H9 (cell line): ENCODE measurements around the gene LARP4B. TPM values are rescaled to one million over a fixed set of nuclear protein-coding genes. Genes with fewer than 3 reads are reported as not detected.

Experiments used
- DNase-seq: peaks from one replicate; pipeline ENCODE4 v3.0.0-alpha.2; 2017
- H2AFZ ChIP-seq: one replicate; pipeline ENCODE4 v1.6.1; 2013; ENCODE audit warnings: mild to moderate bottlenecking, low read length, control low read depth, moderate library complexity
- H2AK5ac ChIP-seq: 2 replicates; pipeline ENCODE4 v1.6.1; 2013; ENCODE audit warnings: low read length, control low read depth, mixed read lengths; ENCODE audit not compliant: insufficient read length
- H2BK120ac ChIP-seq: one replicate; pipeline ENCODE4 v1.6.1; 2013; ENCODE audit warnings: low read depth, mild to moderate bottlenecking, low read length, control low read depth, inconsistent platforms; ENCODE audit not compliant: poor library complexity, severe bottlenecking
- H2BK12ac ChIP-seq: 2 replicates; pipeline ENCODE4 v1.6.1; 2013; ENCODE audit warnings: low read length, control low read depth, mixed read lengths, low read depth; ENCODE audit not compliant: insufficient read length
- H2BK15ac ChIP-seq: 2 replicates; pipeline ENCODE4 v1.6.1; 2013; ENCODE audit warnings: low read depth, low read length, control low read depth
- H2BK20ac ChIP-seq: one replicate; pipeline ENCODE4 v1.6.1; 2013; ENCODE audit warnings: low read depth, mild to moderate bottlenecking, low read length, control low read depth, inconsistent platforms; ENCODE audit not compliant: poor library complexity, severe bottlenecking
- H2BK5ac ChIP-seq: 2 replicates; pipeline ENCODE4 v1.6.1; 2013; ENCODE audit warnings: low read length, control low read depth, mixed read lengths; ENCODE audit not compliant: insufficient read length
- H3K14ac ChIP-seq: 2 replicates; pipeline ENCODE4 v1.6.1; 2013; ENCODE audit warnings: low read length, control low read depth; ENCODE audit not compliant: insufficient read depth
- H3K18ac ChIP-seq: 2 replicates; pipeline ENCODE4 v1.6.1; 2013; ENCODE audit warnings: low read depth, mild to moderate bottlenecking, mixed read lengths, low read length, control low read depth; ENCODE audit not compliant: insufficient read length
- H3K23ac ChIP-seq: 2 replicates; pipeline ENCODE4 v1.6.1; 2013; ENCODE audit warnings: low read length, control low read depth, mixed read lengths, low read depth; ENCODE audit not compliant: insufficient read length
- H3K23me2 ChIP-seq: 2 replicates; pipeline ENCODE4 v1.6.1; 2013; ENCODE audit warnings: low read depth, mild to moderate bottlenecking, mixed read lengths, low read length, control low read depth; ENCODE audit not compliant: insufficient read length, poor library complexity, severe bottlenecking
- H3K27ac ChIP-seq: 2 replicates; pipeline ENCODE4 v1.5.1; 2013; ENCODE audit warnings: low read length, control low read depth, mixed read lengths, low read depth; ENCODE audit not compliant: insufficient read length
- H3K27me3 ChIP-seq: 2 replicates; pipeline ENCODE4 v1.6.1; 2013; ENCODE audit warnings: low read length, control low read depth, inconsistent platforms; ENCODE audit not compliant: insufficient read depth
- H3K4ac ChIP-seq: 2 replicates; pipeline ENCODE4 v1.6.1; 2013; ENCODE audit warnings: low read depth, mild to moderate bottlenecking, control low read depth, inconsistent platforms, low read length, moderate library complexity
- H3K4me1 ChIP-seq: 2 replicates; pipeline ENCODE4 v1.6.1; 2013; ENCODE audit warnings: low read length, control low read depth, inconsistent platforms; ENCODE audit not compliant: insufficient read depth
- H3K4me2 ChIP-seq: 2 replicates; pipeline ENCODE4 v1.6.1; 2013; ENCODE audit warnings: low read length, control low read depth, mixed read lengths; ENCODE audit not compliant: insufficient read length, insufficient read depth
- H3K56ac ChIP-seq: 2 replicates; pipeline ENCODE4 v1.6.1; 2013; ENCODE audit warnings: low read depth, mild to moderate bottlenecking, mixed read lengths, low read length, control low read depth; ENCODE audit not compliant: insufficient read length
- H3K79me1 ChIP-seq: 2 replicates; pipeline ENCODE4 v1.6.1; 2013; ENCODE audit warnings: low read depth, mild to moderate bottlenecking, moderate library complexity, low read length, control low read depth, inconsistent platforms; ENCODE audit not compliant: insufficient read depth, poor library complexity, severe bottlenecking
- H3K79me2 ChIP-seq: 2 replicates; pipeline ENCODE4 v1.6.1; 2013; ENCODE audit warnings: low read length, control low read depth, inconsistent platforms; ENCODE audit not compliant: insufficient read depth
- H3K9ac ChIP-seq: 2 replicates; pipeline ENCODE4 v1.6.1; 2013; ENCODE audit warnings: low read length, control low read depth, mixed read lengths; ENCODE audit not compliant: insufficient read length; ENCODE audit errors: extremely low read depth
- H3K9me3 ChIP-seq: one replicate; pipeline ENCODE4 v1.6.1; 2013; ENCODE audit warnings: low read depth, low read length, inconsistent platforms; ENCODE audit not compliant: control insufficient read depth
- H3T11ph ChIP-seq: one replicate; pipeline ENCODE4 v1.6.1; 2013; ENCODE audit warnings: mild to moderate bottlenecking, low read length, control low read depth, inconsistent platforms
- H4K20me1 ChIP-seq: one replicate; pipeline ENCODE4 v1.6.1; 2013; ENCODE audit not compliant: control insufficient read depth, insufficient read length, insufficient read depth
- H4K5ac ChIP-seq: 2 replicates; pipeline ENCODE4 v1.6.1; 2013; ENCODE audit warnings: low read depth, mild to moderate bottlenecking, mixed read lengths, low read length, control low read depth; ENCODE audit not compliant: insufficient read length
- H4K8ac ChIP-seq: replicated peaks from 2 replicates; pipeline ENCODE4 v1.6.1; 2013; ENCODE audit warnings: low read length, control low read depth, mixed read lengths, low read depth; ENCODE audit not compliant: insufficient read length
- H4K91ac ChIP-seq: 2 replicates; pipeline ENCODE4 v1.6.1; 2013; ENCODE audit warnings: low read depth, mild to moderate bottlenecking, moderate library complexity, mixed read lengths, low read length, control low read depth; ENCODE audit not compliant: insufficient read length
- H3K27ac Mint-ChIP-seq, 3 experiments: 2 replicates in 2 of 3; 3 replicates in 1 of 3; pipeline ENCODE4 v1.8.0; 2020 to 2021; ENCODE audit warnings: mixed read lengths in 3 of 3, mild to moderate bottlenecking in 1 of 3, moderate library complexity in 1 of 3
- H3K27me3 Mint-ChIP-seq: 2 replicates; pipeline ENCODE4 v1.8.0; 2021; ENCODE audit warnings: low read depth, mild to moderate bottlenecking, moderate library complexity, mixed read lengths
- H3K36me3 Mint-ChIP-seq, 3 experiments: 2 replicates in 2 of 3; 3 replicates in 1 of 3; pipeline ENCODE4 v1.8.0; 2020 to 2021; ENCODE audit warnings: low read depth in 3 of 3, mixed read lengths in 3 of 3; ENCODE audit not compliant: insufficient read depth in 1 of 3
- H3K4me1 Mint-ChIP-seq, 2 experiments: 2 replicates each; pipeline ENCODE4 v1.8.0; 2020; ENCODE audit warnings: mixed read lengths in 2 of 2
- H3K4me3 Mint-ChIP-seq, 2 experiments: 2 replicates in 1 of 2; 3 replicates in 1 of 2; pipeline ENCODE4 v1.8.0; 2020 to 2021; ENCODE audit warnings: mild to moderate bottlenecking in 2 of 2, mixed read lengths in 2 of 2, moderate library complexity in 1 of 2
- H3K9me3 Mint-ChIP-seq, 2 experiments: 2 replicates in 1 of 2; 3 replicates in 1 of 2; pipeline ENCODE4 v1.8.0; 2020; ENCODE audit warnings: mild to moderate bottlenecking in 2 of 2, mixed read lengths in 2 of 2, moderate library complexity in 1 of 2
- CTCF ChIP-seq: fragments of 200-600 bp; sonication (generic); conservative IDR thresholded peaks from 3 replicates; pipeline ENCODE4 v1.8.0; 2021; ENCODE audit warnings: antibody characterized with exemption, mild to moderate bottlenecking
- WGBS: extraction: QIAGEN DNeasy Blood & Tissue Kit; methylation state at CpG from one replicate; pipeline ENCODE4 v1.1.7; 2013; ENCODE audit warnings: missing lambda C conversion rate, low lambda C conversion rate, mixed read lengths; ENCODE audit not compliant: insufficient read length; ENCODE audit errors: extremely low coverage; 5-methylcytosine and 5-hydroxymethylcytosine counted together
- total RNA-seq: library from RNA; stranded (reverse); gene quantifications from 2 replicates; pipeline ENCODE4 v1.2.1, GENCODE V29; 2021

LARP4B gene
- total RNA-seq, 1 experiment from 2014 or later: 88.9 TPM

DNA sequence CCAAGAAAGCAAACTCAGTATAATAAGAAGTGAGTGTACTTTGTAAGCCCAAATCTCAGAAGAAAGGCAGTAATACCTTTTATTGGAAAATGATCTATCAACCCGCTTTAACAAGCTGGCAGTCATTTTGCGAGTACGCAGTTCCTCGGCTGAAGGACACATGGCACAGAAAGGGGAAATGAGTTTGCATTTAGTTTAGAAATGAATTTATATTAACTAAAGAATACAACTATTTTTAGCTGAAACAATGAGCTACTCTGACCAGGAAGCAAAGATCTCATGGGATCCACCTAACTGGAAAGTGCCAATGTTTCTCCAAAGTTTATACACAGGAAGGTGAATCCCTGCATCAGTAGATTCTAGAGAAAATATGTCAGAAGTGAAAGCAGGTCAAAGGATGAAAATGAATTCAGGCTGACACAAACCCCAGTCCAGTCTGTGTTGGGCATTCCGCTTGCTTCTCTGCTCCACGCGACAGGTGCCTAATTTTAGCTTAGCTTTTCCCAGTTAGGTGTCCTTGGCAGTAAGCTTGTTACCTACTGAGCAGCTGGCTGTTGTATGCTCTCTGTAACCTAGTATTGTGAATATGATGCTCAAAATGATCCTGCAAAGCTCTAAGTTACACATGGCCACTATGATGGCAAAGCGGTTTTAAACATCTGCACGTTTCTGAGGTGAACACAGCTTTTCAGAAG lies 112.8 kb downstream of the LARP4B start:
- H4K20me1 ChIP-seq: peaks cover 2% of the 10 kb centered on the region
- H3K18ac ChIP-seq: no peak overlapping the region
- H3K4ac ChIP-seq: no peak overlapping the region
- H3K14ac ChIP-seq: no peak overlapping the region
- H2BK12ac ChIP-seq: no peak overlapping the region
- no CpG with 5 or more reads among the region's 9 CpGs for whole genome bisulfite sequencing
- TF ChIP-seq CTCF: no peak
- H2BK20ac ChIP-seq: no peak overlapping the region
- H3K4me3 Mint-ChIP-seq: no peak overlapping the region
- no peaks in the 10 kb centered on the region for H3K9me3 Mint-ChIP-seq
- H3K9me3 ChIP-seq: no peaks in the 10 kb centered on the region
- no peak overlapping the region for H2BK15ac ChIP-seq
- no peaks in the 10 kb centered on the region for H3K79me1 ChIP-seq
- H2BK120ac ChIP-seq: no peak overlapping the region
- no peak overlapping the region for H3K27ac Mint-ChIP-seq
- no peak overlapping the region for H2BK5ac ChIP-seq
- H3K4me1 ChIP-seq: no peaks in the 10 kb centered on the region
- no peak overlapping the region for H4K5ac ChIP-seq
- no peaks in the 10 kb centered on the region for H3K23me2 ChIP-seq
- H3K4me2 ChIP-seq: no peak overlapping the region
- H3K4me1 Mint-ChIP-seq: no peaks in the 10 kb centered on the region
- H3K27me3 Mint-ChIP-seq: no peaks in the 10 kb centered on the region
- DNase-seq: no peak
- no peaks in the 10 kb centered on the region for H3K27me3 ChIP-seq
- H3K56ac ChIP-seq: no peak overlapping the region
- no peaks in the 10 kb centered on the region for H3K79me2 ChIP-seq
- H4K8ac ChIP-seq: no peak overlapping the region
- no peak overlapping the region for H2AFZ ChIP-seq
- H4K91ac ChIP-seq: no peak overlapping the region
- no peak overlapping the region for H2AK5ac ChIP-seq
- H3K27ac ChIP-seq: no peak overlapping the region
- H3K36me3 Mint-ChIP-seq: peaks cover 48 to 94% (median 78%) of the 10 kb centered on the region in 3 experiments; a peak in 6 of 7 replicates
- H3K9ac ChIP-seq: no peak overlapping the region
- H3T11ph ChIP-seq: no peak overlapping the region
- no peak overlapping the region for H3K23ac ChIP-seq
